RWPE2 (cell line): ENCODE measurements around the gene IRX1.
A peak's percentile ranks its signal among the peaks of the same experiment; 100 is the strongest.

Experiments used
- ATAC-seq: fragments of 200-7000 bp; cut with Tn5 transposase; 3 replicates; pipeline ENCODE4 v1.9.1; 2021; ENCODE audit warnings: low read depth
- DNase-seq: peaks from one replicate; pipeline ENCODE4 v3.0.0-alpha.2; 2020; ENCODE audit warnings: low spot score
- H3K27ac ChIP-seq: fragments of 450-650 bp; 2 replicates; pipeline ENCODE4 v1.5.1; 2017; ENCODE audit warnings: mild to moderate bottlenecking; ENCODE audit not compliant: poor library complexity, severe bottlenecking
- H3K27me3 ChIP-seq: fragments of 250-450 bp; sonication (Bioruptor Pico); 2 replicates; pipeline ENCODE4 v1.5.1; 2021; ENCODE audit warnings: mild to moderate bottlenecking, moderate library complexity; ENCODE audit not compliant: insufficient read depth, poor library complexity, severe bottlenecking
- H3K36me3 ChIP-seq: fragments of 250-450 bp; sonication (Bioruptor Pico); 2 replicates; pipeline ENCODE4 v1.5.1; 2020; ENCODE audit warnings: low read depth, mild to moderate bottlenecking, moderate library complexity
- H3K4me1 ChIP-seq: fragments of 250-450 bp; sonication (Bioruptor Pico); 2 replicates; pipeline ENCODE4 v1.5.1; 2021; ENCODE audit warnings: mild to moderate bottlenecking, moderate library complexity; ENCODE audit not compliant: insufficient read depth, poor library complexity, severe bottlenecking
- H3K4me3 ChIP-seq: fragments of 250-450 bp; sonication (Bioruptor Pico); 2 replicates; pipeline ENCODE4 v1.5.1; 2021; ENCODE audit warnings: mild to moderate bottlenecking, moderate library complexity; ENCODE audit not compliant: severe bottlenecking
- H3K9me3 ChIP-seq: fragments of 250-450 bp; sonication (Bioruptor Pico); 2 replicates; pipeline ENCODE4 v1.5.1; 2021; ENCODE audit warnings: mild to moderate bottlenecking, moderate library complexity; ENCODE audit not compliant: severe bottlenecking
- CTCF ChIP-seq: fragments of 450-650 bp; IDR thresholded peaks from one replicate; pipeline ENCODE4 v1.5.1; 2017; ENCODE audit warnings: mild to moderate bottlenecking, moderate library complexity; ENCODE audit not compliant: poor library complexity, severe bottlenecking

IRX1 gene

GRCh38 chr5:3600106-3601060 is 4.8 kb downstream of the IRX1 start:
- Histone ChIP-seq H3K27ac (no peak overlapping the region), H3K27me3 (peaks cover 47% of the 10 kb centered on the region), H3K4me3 (no peak overlapping the region), H3K9me3 (no peaks in the 10 kb centered on the region), H3K36me3 (no peaks in the 10 kb centered on the region), H3K4me1 (no peaks in the 10 kb centered on the region)
- ATAC-seq, result no peak
- peak; percentile 66 for DNase-seq
- no peak for TF ChIP-seq CTCF

GRCh38 chr5:3601061-3601710 is 5.6 kb downstream of the IRX1 start:
- Histone ChIP-seq H3K4me1 (no peaks in the 10 kb centered on the region), H3K27ac (no peak overlapping the region), H3K36me3 (no peaks in the 10 kb centered on the region), H3K27me3 (peaks cover 47% of the 10 kb centered on the region), H3K4me3 (no peak overlapping the region), H3K9me3 (no peaks in the 10 kb centered on the region)
- TF ChIP-seq CTCF, result no peak
- ATAC-seq (no peak), DNase-seq (no peak)

- DNase-seq (peak; percentile 64), ATAC-seq (no peak; the same call in 2 of the 3 replicates)
- no peaks in the 10 kb centered on the region for H3K4me1 ChIP-seq
- H3K36me3 ChIP-seq, result no peaks in the 10 kb centered on the region
- H3K27me3 ChIP-seq, result peaks cover 41% of the 10 kb centered on the region
- no peaks in the 10 kb centered on the region for H3K9me3 ChIP-seq
- H3K27ac ChIP-seq, result no peak overlapping the region
- H3K4me3 ChIP-seq, result peak overlapping the region; percentile 25
- no peak for TF ChIP-seq CTCF
Observed at GRCh38 chr5:3601911-3602782, 6.5 kb downstream of the IRX1 start.

- H3K27me3 ChIP-seq, result peaks cover 41% of the 10 kb centered on the region
- H3K9me3 ChIP-seq, result no peaks in the 10 kb centered on the region
- peak; percentile 82 for TF ChIP-seq CTCF
- ATAC-seq (peak; percentile 64), DNase-seq (no peak)
- no peak overlapping the region for H3K27ac ChIP-seq
- no peaks in the 10 kb centered on the region for H3K4me1 ChIP-seq
- H3K36me3 ChIP-seq, result no peaks in the 10 kb centered on the region
- H3K4me3 ChIP-seq, result peak overlapping the region; percentile 25
Observed at GRCh38 chr5:3602785-3603502, 7.3 kb downstream of the IRX1 start.
